Measurements from ENCODE around the gene ARHGAP44.
A peak's percentile ranks its signal among the peaks of the same experiment; 100 is the strongest.
"Not testable (repeated sequence)": the region's sequence is repeated elsewhere in the genome, so short reads cannot be mapped to it uniquely, and the experiment has no call there.

Gene ARHGAP44

DNA sequence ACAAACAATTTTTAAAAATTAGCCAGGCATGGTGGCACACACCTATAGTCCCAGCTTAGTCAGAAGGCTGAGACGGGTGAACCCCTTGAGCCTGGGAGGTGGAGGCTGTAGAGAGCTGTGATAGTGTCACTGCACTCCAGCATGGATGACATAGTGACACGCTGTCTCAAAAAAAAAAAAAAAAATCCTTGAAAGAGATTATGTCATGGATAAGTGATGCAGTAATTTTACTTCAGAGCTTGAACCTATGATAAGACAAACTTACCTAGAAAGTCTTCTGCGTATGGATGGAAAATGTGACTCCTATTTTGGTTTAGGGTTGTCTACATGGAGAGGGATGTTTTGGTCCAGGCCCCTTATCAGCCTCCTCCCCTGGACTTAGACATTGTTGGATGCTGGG lies 176.7 kb downstream of the ARHGAP44 start:
- DNase-seq, result no peak

DNA sequence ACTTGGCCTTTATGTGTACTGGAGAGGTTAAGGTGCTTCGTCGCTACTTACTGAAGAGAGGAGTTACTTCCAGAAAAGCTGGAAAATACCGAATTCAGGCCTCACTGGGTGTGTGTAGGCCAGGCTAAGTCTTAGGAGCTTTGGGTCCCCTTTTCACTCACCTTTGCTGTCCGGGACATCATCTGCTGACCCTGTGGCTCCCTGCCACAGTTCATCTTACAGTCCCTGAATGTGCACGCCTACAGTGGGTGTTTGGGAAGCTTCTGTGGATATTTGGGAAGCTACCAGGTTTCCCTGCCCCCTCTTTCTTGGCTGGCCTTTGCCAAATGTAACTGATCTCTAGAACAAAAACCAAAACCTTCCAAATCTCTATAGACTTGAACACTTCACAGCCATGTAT lies 177.1 kb downstream of the ARHGAP44 start:
- DNase-seq, result no peak

DNA sequence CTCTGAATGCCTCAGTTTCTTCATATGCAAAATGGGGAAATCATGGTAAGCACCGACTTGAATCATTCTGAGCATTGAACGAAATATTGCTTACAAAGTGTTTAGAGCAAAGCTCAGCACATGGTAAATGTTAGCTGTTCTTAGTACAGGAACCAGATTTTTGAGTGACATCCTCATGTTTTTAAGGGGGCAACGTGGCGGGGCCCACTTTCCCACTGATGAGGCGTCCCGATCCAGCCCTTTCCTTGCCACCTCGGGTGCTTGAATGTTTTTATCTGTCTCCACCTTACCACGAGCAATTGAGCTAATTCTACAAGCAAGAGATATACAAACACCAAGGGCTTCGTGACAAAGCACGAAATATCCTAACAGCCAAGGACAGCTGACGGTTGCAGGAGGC lies 178.7 kb downstream of the ARHGAP44 start:
- no peak for DNase-seq

DNA sequence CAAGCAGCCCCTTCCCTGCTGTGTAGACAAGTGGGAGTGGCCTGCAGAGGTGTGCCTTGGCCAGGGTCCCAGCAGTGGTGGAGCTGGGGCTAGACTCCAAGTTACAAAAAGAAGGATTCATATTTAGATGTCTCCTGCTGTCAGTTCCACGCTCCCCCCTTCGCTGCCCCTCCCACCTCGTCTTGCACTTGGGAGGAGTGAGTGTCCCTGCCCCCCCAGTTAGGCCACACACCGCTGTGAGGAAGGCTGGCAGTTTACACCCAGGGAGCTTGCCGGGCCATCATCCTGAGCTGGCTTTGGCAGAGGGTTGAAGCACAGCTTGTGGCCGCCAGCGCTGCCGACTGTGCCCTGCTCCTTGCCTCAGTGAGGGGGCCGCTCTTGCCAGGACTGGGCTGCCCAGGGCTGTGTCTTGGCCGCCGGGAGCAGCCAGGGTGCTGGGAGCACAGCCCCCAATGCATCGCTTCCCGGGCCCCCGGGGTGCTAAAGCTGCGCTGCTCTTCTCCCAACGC lies 184.3 kb downstream of the ARHGAP44 start:
- DNase-seq, result peak; percentile 60

DNA sequence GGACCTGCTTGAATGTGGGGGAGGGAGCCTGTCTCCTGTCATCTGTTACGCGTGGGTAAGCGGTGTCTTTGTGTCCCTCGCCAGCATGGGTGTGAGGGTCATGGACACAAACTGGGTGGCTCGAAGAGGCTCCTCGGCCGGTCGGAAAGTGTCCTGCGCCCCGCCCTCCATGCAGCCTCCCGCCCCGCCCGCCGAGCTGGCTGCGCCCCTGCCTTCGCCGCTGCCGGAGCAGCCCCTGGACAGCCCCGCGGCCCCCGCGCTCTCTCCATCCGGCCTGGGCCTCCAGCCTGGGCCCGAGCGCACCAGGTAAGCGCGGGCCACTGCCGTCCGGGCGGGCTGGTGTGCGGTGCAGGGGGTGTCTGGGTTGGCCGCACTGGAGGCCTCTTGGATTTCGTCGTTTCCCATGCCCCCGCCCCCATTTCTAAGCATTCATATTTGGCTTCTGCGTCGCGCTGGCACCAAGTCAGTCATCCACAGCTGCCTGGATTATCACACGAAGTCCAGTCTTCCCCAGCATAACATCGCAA lies 184.8 kb downstream of the ARHGAP44 start:
- DNase-seq, result peak; percentile 61

DNA sequence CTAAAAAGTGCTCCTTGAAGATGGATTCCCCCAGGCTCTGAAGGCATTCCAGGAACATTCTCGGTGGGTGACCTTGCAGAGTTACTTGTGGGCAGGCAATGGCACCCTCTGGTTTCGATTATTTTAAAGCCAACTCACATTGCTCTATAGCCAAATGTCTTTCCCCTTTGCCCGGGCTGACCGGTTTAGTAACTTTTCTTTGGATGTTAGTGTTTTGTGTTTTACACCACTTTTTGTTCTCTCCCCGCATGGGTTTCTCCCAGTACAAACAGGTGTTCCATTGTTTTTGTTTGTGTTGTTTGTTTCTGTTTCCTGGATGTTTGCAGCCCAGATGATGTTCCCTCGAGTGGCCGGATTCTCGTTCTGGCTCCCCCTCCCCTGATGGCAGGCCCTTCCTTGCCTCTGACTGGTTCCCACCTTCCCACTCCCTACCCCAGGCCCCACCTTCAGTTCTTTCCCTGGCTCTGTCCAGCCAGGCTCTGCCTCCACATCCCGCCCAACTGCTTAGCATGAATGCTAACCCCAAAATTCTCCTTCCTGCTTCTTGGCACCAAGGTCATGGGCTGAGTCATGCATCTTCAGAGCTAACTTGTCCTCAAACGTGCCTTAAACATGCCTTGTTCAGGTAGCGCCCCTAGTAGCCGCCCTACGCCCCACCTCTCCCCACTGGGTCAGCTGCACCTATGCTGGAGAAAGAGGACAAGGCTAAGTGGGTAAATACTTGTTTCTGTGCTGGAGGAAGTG lies 187.9 kb downstream of the ARHGAP44 start:
- no peak for DNase-seq

DNA sequence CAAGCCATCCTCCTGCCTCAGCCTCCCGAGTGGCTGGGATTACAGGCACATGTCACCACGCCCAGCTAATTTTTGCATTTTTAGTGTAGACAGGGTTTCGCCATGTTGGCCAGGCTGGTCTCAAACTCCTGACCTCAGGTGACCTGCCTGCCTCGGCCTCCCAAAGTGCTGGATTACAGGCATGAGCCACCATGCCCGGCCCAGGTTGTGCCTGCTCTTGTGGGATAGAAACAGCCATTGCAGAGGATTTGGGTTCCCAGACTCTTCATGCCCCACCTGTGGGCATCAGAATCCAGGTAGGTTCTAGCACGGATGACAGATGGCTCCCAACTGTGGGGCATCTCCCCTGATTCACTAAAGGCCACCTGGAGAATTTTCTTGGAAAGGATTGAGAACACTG lies 189.5 kb downstream of the ARHGAP44 start:
- not testable (repeated sequence) for DNase-seq

DNA sequence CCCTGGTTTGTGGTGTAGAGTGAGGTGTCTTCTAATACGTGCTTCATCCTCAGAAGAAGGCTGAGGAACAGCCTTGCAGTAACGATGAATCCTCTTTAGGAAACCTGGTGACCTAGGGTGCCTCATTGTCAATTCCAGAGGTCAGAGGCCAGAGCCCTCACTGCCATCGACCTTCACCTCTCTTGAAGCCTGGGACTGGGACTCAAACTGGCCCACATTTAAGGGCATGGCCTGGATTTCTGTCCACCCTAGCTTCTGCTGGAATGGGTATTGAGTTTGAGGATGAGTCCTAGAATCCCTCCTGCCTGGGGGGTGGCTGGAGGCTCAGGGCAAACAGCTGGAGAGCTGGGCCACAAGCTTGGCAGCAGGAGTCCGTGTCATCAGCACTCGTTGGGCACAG lies 189.9 kb downstream of the ARHGAP44 start:
- DNase-seq, result no peak

DNA sequence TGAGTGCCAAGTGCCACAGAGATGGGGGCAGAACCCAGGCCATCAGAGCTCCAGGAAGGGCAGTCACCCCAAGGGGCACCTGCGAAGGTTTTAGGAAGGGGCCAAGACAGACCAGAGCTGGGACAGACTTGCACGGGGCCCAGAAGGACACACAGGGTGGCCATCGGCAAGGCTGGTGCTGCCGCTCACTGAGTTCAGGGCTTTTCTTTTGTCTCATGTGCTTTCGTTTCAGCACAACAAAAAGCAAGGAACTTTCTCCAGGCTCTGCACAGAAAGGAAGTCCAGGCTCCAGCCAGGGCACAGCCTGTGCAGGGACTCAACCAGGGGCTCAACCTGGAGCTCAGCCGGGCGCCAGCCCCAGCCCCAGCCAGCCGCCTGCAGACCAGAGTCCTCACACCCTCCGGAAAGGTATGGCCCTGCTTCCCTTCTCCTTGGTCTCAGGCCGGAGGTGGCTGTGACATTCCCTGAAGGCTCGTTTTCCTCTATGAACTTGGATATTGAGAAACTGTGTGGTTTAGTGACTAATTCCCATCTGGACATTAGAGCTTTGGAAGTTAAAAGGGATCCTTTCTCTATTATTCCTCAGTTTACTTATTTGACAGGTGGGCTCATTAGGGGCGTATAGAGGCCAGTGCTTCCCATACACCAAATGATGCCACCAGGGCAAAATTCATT lies 190.7 kb downstream of the ARHGAP44 start:
- DNase-seq, result no peak

DNA sequence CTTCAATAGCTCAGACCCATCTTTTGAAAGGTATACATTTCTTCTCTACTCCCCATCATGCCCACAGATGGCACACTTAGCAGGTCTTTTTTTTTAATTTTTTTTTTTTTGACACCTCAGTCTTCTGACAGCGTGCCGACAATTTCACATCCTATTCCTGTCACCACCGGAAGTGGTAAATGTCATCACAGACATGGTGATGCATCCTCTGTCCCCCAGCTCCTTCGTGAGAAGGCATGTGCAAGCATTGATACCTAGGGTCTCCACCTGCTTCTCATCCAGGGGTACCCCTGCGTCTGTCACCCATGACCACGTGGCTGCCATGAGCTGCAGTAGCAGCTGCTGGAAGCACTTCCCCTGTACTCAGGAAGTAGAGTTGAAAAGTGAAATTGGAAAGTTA lies 192.9 kb downstream of the ARHGAP44 start:
- DNase-seq, result no peak

DNA sequence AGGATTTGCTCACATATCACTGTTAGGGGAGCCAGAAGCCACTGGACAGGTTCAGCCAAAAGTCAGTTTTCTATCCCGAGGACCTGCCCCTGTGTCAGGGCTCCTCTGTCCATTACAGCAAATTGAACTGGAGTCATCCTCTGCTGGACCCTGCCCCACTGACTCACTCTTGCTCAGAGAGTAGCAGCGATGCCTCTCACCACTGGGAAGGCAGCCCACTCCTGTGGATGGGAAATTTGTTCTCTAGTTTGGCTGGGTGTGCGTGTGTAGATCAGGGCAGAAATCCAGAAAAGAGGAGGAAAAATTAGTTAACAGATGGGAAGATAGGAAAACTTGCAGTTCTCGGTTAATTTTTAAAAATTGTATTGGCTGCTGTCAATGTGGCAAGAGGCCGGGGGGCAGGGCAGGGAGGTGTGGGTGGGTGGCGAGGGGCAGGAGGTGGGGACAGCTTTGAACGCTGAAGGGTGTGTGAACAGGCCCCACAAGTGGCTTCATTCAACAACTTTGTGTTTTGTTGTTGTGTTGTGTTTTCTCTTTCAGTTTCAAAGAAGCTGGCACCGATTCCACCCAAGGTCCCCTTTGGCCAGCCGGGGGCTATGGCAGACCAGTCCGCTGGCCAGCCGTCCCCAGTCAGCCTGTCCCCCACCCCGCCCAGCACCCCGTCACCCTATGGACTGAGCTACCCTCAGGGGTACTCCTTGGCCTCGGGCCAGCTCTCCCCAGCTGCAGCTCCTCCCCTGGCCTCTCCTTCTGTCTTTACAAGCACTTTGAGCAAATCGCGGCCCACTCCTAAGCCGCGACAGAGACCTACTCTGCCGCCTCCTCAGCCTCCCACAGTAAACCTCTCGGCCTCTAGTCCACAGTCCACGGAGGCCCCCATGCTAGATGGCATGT lies 194.9 kb downstream of the ARHGAP44 start:
- peak; percentile 95 for DNase-seq

DNA sequence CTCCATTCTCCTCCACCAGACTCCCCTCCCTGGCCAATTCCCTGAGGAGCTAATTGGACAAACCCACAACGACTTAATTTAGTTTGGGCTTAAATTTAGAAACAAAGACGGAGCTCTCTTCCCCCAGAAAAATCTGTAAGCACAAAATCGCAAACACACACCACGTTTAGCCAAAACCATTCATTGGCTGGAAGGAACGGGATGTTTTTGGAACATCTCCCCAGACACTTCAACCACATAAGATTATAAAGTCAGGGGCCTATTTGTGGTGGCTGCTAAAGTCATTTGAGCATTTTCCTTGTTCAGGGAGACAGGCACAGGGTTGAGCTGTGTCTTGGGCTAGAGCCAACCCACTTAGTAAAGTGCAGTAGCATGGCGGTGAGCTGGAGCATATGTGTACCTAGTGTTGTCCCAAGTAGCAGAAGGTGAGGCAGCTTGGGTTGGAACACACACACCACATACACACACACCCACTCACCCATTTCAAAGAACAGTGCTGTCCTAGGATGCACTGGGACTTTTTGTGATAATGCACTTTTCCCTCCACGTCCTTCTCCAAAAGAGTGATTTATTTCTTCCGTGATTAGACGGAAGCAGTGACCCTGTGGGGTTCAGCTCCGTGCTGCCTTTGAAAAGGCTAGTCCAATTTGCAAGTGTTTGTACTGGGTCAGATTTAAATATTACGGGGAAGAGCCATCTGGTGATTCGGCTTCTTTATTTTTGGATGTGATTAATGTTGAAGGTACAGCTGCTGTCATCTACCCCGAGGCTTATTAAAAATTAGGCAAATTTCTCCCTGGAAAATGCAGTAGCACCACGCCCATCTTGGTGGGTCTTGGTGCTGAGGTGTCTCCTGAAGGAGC lies 196.4 kb downstream of the ARHGAP44 start:
- peak; percentile 62 for DNase-seq

DNA sequence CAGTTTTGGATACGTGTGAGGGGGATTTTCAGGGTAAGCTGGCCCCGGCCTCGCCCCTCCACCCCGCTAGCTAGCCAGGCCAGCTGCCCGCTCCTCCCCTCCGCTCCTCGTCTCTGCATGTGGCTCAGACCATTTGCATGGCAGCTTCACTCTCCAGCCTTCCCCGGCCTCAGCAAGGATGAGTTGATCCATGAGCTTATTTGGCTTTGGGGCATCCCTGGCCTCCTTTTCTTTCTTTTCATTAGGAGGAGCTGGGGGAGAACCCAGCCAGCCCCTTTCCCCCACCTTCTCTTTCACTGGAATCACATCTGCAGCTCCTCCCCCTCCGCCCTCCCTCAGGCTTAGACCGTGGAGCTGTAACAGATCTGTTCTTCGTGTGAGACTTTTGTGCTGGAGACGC lies 197.8 kb downstream of the ARHGAP44 start:
- no peak for DNase-seq

DNA sequence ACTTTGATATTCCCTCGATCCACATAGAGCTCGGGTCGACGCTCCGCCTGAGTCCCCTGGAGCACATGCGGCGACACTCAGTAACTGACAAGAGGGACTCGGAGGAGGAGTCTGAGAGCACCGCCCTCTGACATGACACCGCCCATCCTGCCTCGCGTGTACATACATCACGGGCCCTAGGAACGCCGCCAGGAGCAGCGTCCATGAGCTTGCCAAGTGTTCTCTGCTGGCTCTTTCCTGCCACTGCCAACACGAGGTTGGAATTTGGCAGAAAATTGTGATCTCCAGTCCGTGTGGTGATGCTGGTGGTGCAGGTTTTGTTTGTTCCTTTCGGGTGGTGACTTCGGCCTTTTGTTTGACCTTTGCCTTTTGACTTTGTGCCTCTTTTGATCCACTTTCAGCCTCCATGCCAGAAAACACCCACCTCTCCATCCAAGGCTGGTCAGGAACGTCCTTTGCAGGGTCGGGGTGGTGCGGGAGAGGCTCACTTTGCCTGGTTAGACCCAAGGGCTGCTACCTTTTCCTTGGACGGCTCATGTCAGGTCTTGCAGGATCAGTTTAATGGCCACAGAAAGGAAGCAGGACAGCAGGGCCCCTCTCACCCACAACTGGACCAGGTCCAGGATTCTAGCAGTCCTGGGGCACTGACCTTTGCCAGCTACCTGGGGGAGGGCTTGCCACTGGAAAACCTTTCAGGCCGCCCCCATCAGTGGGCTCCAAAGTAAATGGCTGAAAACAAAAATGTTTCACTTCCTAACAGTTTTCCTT lies 200.9 kb downstream of the ARHGAP44 start:
- DNase-seq, result no peak

DNA sequence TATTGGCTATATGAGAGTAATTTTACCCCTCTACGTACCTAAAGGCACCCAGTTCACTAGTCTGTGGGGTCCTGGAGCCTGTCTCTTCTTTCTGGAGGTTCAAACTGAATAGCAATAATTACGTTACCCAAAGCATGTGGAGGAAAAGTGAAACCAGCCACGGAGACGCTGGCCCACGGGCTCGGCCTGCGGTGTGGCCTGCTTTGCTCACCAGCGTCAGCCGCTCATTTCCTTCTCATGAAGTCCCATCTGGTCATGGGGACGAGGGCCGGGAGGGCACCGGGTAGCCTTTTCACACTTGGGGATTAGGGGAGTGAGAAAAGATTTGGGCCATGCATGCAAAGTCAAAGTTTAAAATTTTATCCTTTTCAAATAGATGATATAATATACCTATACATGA lies 201.6 kb downstream of the ARHGAP44 start:
- no peak for DNase-seq

DNA sequence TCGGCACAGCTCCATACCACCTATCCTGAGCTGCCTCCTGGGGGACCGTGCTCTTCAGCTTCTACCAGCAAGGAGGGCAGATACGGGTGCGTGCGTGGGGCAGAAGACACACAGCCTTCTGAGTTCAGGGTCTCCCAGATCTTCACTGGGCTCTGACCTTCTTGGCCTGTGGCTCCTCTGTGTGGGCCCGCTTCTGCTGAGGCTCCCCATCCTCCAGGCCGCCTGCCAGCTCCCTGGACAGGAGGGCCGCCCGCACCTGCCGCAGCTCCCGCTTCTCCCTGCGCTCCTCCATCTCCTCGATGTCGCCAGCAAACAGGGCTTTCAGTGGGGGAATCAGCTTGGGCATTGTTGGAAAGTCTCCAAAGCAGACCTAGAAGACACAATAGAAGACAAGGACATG lies 203.4 kb downstream of the ARHGAP44 start:
- DNase-seq, result no peak

DNA sequence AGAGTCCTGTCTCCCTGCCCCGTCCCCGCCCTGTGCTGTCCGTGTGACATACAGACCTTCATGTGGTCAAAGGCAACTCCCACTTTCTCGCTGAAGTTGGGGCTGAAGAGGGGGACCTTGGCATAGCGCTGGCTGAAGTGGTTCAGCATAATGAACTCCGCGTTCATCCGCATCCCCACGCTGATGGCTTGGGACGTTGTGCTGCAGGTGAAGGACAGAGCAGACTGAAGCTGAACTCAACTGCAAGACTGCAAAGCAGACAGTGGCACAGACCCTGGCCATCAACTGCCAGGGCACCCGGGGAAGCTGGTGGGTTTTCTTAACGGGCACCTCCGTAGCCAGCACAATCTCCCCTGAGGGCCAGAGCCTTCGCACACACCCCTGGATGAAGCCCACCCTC lies 204.3 kb downstream of the ARHGAP44 start:
- no peak for DNase-seq

DNA sequence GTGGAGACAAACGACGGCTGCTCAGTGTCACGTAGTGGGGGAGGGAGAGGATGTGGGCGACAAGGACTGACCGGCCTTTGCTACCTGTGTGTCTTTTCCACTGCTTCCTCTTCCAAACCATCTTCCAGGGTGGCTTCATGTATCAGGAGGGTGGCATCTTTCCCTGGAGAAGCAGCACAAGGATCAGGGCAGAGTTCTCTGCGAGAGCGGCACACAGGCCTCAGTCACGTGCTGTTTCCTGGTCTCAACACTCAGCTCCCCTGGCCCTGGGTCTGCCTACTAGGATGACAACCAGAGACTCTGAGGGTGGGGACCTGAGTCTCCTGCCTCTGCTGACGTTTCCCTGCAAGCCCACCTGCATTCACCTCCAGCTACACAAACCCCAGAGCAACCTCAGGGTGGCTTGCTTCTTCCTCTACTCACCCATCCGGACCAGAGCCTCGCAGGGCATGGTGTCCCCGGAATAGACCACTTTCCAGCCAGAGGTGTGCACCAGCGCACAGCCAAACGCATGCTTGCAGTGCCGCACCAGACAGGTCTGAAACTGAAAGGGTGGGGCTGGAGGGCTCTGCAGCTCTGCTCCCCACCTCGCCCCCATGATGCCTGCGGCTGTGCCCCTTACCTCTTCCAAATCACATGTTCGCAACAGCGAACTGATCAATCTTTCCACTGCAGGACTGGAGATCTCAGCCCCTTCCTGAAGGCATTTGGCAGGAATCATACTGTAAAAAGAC lies 205.2 kb downstream of the ARHGAP44 start:
- DNase-seq, result no peak

DNA sequence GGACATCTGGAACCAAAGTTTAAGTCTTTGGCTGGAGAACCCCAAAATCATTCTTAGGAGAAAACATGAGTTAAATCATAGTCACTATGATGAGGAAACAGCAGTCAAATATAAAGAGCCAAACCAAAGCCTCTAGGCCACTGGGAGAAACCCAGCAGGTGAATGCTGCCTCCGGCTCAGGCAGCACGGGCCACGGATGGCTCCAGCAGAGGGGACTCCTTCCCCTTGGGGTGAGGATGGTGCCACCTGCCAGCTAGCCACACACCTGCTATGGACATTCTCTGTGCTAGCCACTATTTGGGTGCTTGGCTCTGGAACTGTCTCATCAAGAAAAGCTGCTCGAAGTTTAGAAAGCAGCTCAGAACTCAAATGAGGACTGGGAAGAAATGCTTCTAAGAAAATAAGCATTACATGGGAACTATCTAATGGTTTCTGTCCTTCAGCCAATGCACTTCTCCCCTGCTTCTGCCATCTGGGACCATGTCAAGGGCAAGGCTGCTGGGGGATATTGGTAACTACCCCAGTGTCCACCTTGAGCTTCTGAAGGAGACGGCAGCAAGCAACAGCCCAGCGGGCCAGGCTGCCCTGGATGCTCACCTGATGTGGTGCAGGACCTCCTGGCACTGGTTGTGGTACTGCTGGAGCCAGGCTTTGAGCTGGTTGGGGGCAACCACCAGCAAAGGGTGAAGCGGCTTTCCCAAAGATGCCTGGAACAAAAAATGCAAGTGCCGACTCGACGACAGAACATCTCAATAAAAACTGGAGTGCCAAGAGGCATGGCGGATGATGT lies 206.0 kb downstream of the ARHGAP44 start:
- no peak for DNase-seq

DNA sequence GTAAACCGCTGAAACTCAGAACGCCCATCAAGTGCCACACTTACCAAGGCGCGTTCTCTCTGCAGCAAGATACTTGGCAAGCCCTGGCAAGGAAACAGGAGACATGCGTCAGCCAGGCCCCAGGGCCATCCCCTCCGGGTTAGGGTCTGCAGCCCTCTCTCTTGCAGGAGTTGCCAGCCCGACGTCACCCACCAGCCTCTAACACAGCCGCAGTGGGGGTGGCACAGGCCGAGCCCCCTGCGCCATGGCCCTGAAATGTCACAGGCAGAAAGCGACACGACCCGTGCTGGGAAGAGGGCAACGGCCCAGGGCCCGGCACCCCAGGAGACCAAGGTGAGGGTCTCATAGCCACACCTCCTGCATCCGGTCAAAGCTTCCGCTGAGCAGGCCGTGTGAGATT lies 206.6 kb downstream of the ARHGAP44 start:
- DNase-seq, result no peak

Data from femur (tissue), 1 donor.